Testis (tissue), 2 donors: ENCODE measurements around the gene PIAS4.

Source experiments
- CTCF ChIP-seq, 3 experiments: fragments of 450-650 bp in 2 of 3; fragments of 200-600 bp in 1 of 3; sonication (generic) in 1 of 3; IDR thresholded peaks; one replicate each; pipeline ENCODE4 v1.5.1; 2016 to 2019; ENCODE audit warnings: antibody characterized with exemption in 3 of 3, mild to moderate bottlenecking in 2 of 3, moderate library complexity in 1 of 3
- POLR2A ChIP-seq: fragments of 450-650 bp; IDR thresholded peaks from one replicate; pipeline ENCODE4 v1.6.1; 2017; ENCODE audit warnings: antibody characterized with exemption, mild to moderate bottlenecking, moderate library complexity

- TF ChIP-seq CTCF (IDR thresholded peaks at IDR 0.05) (peak in 1 of 3 experiments; percentile 57), POLR2A (no peak)
Observed at GRCh38 chr19:4065430-4066175, 58.1 kb downstream of the PIAS4 start.
